ENCODE measurements around the gene PALD1. TPM values are rescaled to one million over a fixed set of nuclear protein-coding genes. Genes with fewer than 3 reads are reported as not detected.

PALD1 gene
- total and polyA plus RNA-seq, 7 donors = 1.8 to 33.8 (median 13.9) TPM

- H3K4me1 ChIP-seq = no peaks in the 10 kb centered on the region
- no peak overlapping the region for H3K4me3 ChIP-seq
- intact Hi-C loops (cut with DNase I) = no loop called here
- DNase-seq = no peak
- no peak overlapping the region for H3K27ac ChIP-seq
- TF ChIP-seq EP300 (IDR thresholded peaks at IDR 0.05) (no peak), CTCF (IDR thresholded peaks at IDR 0.05) (no peak), POLR2A (IDR thresholded peaks at IDR 0.05) (no peak), POLR2AphosphoS5 (IDR thresholded peaks at IDR 0.05) (no peak)
- no peaks in the 10 kb centered on the region for H3K27me3 ChIP-seq
- 81% methylated on average over 14 of the region's 14 CpGs for WGBS, 2 donors
- no peaks in the 10 kb centered on the region for H3K36me3 ChIP-seq
- H3K9me3 ChIP-seq = no peaks in the 10 kb centered on the region
These were observed 117.7 kb downstream of the PALD1 start for GRCh38 chr10:70596110-70596798.

- H3K9me3 ChIP-seq = no peaks in the 10 kb centered on the region
- intact Hi-C loops (cut with DNase I) = no loop called here
- 82 to 85% methylated on average over 8 of the region's 8 CpGs for WGBS, 2 donors
These were observed 118.6 kb downstream of the PALD1 start for GRCh38 chr10:70596860-70597809.

GRCh38 chr10:70597856-70598815 is 119.6 kb downstream of the PALD1 start:
- no peak for DNase-seq
- intact Hi-C loops (cut with DNase I) = no loop called here
- 93 to 94% methylated on average over 34 of the region's 34 CpGs for WGBS, 2 donors
- Histone ChIP-seq H3K27ac (no peak overlapping the region), H3K9me3 (no peaks in the 10 kb centered on the region), H3K36me3 (no peaks in the 10 kb centered on the region), H3K4me3 (no peak overlapping the region), H3K27me3 (no peaks in the 10 kb centered on the region), H3K4me1 (no peaks in the 10 kb centered on the region)
- TF ChIP-seq POLR2AphosphoS5 (IDR thresholded peaks at IDR 0.05) (no peak), CTCF (IDR thresholded peaks at IDR 0.05) (no peak), POLR2A (IDR thresholded peaks at IDR 0.05) (no peak)

More at GRCh38 chr10:70596860-70597809, 118.6 kb downstream of the PALD1 start:
- Histone ChIP-seq H3K27me3 (no peaks in the 10 kb centered on the region), H3K4me1 (no peaks in the 10 kb centered on the region), H3K4me3 (no peak overlapping the region), H3K27ac (no peak overlapping the region), H3K36me3 (no peaks in the 10 kb centered on the region)
- TF ChIP-seq CTCF (IDR thresholded peaks at IDR 0.05) = no peak
- DNase-seq = no peak

- H3K27me3 ChIP-seq = no peaks in the 10 kb centered on the region
- DNase-seq = no peak
- TF ChIP-seq POLR2A (IDR thresholded peaks at IDR 0.05) (no peak), EP300 (IDR thresholded peaks at IDR 0.05) (no peak), POLR2AphosphoS5 (IDR thresholded peaks at IDR 0.05) (no peak), CTCF (IDR thresholded peaks at IDR 0.05) (no peak)
- no peaks in the 10 kb centered on the region for H3K36me3 ChIP-seq
- intact Hi-C loops (cut with DNase I) = no loop called here
- H3K27ac ChIP-seq = no peak overlapping the region
- no peaks in the 10 kb centered on the region for H3K9me3 ChIP-seq
- no peaks in the 10 kb centered on the region for H3K4me1 ChIP-seq
- H3K4me3 ChIP-seq = no peak overlapping the region
- WGBS, 2 donors = 88 to 91% methylated on average over 16 of the region's 16 CpGs
These were observed 120.3 kb downstream of the PALD1 start for GRCh38 chr10:70598857-70599295.

Measured in sigmoid colon (tissue), 7 donors.